ENCODE data around the gene PHC3.

Gene PHC3

GRCh38 chr3:170083343-170083742 lies 98.2 kb downstream of the PHC3 start:
- Histone ChIP-seq H4K20me1 (ENCODE audit: insufficient read depth) (no peaks in the 10 kb centered on the region), H3K36me3 (ENCODE audit: insufficient read depth) (no peaks in the 10 kb centered on the region; the same call in 1 of the 2 replicates), H3K4me2 (no peak overlapping the region), H3K4me3 (IDR thresholded peaks at IDR 0.05; ENCODE audit: insufficient read depth, low read depth, low read length) (no peak overlapping the region), H3K27me3 (ENCODE audit: insufficient read depth, low read depth) (no peaks in the 10 kb centered on the region), H3K79me2 (ENCODE audit: insufficient read depth, low read depth) (no peaks in the 10 kb centered on the region), H3K27ac (no peak overlapping the region), H2AFZ (ENCODE audit: low read depth) (no peak overlapping the region), H3K4me1 (ENCODE audit: low read depth, poor library complexity, severe bottlenecking) (no peaks in the 10 kb centered on the region), H3K9ac (no peak overlapping the region)
- TF ChIP-seq, protein P1, sequence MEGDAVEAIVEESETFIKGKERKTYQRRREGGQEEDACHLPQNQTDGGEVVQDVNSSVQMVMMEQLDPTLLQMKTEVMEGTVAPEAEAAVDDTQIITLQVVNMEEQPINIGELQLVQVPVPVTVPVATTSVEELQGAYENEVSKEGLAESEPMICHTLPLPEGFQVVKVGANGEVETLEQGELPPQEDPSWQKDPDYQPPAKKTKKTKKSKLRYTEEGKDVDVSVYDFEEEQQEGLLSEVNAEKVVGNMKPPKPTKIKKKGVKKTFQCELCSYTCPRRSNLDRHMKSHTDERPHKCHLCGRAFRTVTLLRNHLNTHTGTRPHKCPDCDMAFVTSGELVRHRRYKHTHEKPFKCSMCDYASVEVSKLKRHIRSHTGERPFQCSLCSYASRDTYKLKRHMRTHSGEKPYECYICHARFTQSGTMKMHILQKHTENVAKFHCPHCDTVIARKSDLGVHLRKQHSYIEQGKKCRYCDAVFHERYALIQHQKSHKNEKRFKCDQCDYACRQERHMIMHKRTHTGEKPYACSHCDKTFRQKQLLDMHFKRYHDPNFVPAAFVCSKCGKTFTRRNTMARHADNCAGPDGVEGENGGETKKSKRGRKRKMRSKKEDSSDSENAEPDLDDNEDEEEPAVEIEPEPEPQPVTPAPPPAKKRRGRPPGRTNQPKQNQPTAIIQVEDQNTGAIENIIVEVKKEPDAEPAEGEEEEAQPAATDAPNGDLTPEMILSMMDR (conservative IDR thresholded peaks at IDR 0.05; ENCODE audit: low read depth, low read length), result no peak

GRCh38 chr3:170081079-170081741 lies 100.3 kb downstream of the PHC3 start:
- Histone ChIP-seq H3K27me3 (ENCODE audit: insufficient read depth, low read depth) (no peaks in the 10 kb centered on the region), H3K27ac (no peak overlapping the region), H3K4me1 (ENCODE audit: low read depth, poor library complexity, severe bottlenecking) (no peaks in the 10 kb centered on the region), H3K4me2 (no peak overlapping the region), H3K79me2 (ENCODE audit: insufficient read depth, low read depth) (no peaks in the 10 kb centered on the region), H4K20me1 (ENCODE audit: insufficient read depth) (no peaks in the 10 kb centered on the region), H2AFZ (ENCODE audit: low read depth) (no peak overlapping the region), H3K9ac (no peak overlapping the region), H3K36me3 (ENCODE audit: insufficient read depth) (no peaks in the 10 kb centered on the region; the same call in 1 of the 2 replicates), H3K4me3 (IDR thresholded peaks at IDR 0.05; ENCODE audit: insufficient read depth, low read depth, low read length) (no peak overlapping the region)
- TF ChIP-seq, protein P1 (conservative IDR thresholded peaks at IDR 0.05; ENCODE audit: low read depth, low read length), result no peak

- Histone ChIP-seq H3K9ac (no peak overlapping the region), H3K27ac (no peak overlapping the region), H2AFZ (ENCODE audit: low read depth) (no peak overlapping the region), H3K27me3 (ENCODE audit: insufficient read depth, low read depth) (no peaks in the 10 kb centered on the region), H3K4me1 (ENCODE audit: low read depth, poor library complexity, severe bottlenecking) (no peaks in the 10 kb centered on the region), H3K4me2 (no peak overlapping the region), H3K79me2 (ENCODE audit: insufficient read depth, low read depth) (no peaks in the 10 kb centered on the region), H3K4me3 (IDR thresholded peaks at IDR 0.05; ENCODE audit: insufficient read depth, low read depth, low read length) (no peak overlapping the region), H3K36me3 (ENCODE audit: insufficient read depth) (no peaks in the 10 kb centered on the region; the same call in 1 of the 2 replicates), H4K20me1 (ENCODE audit: insufficient read depth) (no peaks in the 10 kb centered on the region)
- TF ChIP-seq, protein P1 (conservative IDR thresholded peaks at IDR 0.05; ENCODE audit: low read depth, low read length), result no peak
Measured at GRCh38 chr3:170080605-170081004, 100.9 kb downstream of the PHC3 start.

GRCh38 chr3:170079536-170080165 lies 101.9 kb downstream of the PHC3 start:
- H3K4me2 ChIP-seq, result no peak overlapping the region
- no peak overlapping the region for H3K27ac ChIP-seq
- TF ChIP-seq, protein P1 (conservative IDR thresholded peaks at IDR 0.05; ENCODE audit: low read depth, low read length), result no peak
- no peak overlapping the region for H3K4me3 ChIP-seq (IDR thresholded peaks at IDR 0.05; ENCODE audit: insufficient read depth, low read depth, low read length)
- no peak overlapping the region for H2AFZ ChIP-seq (ENCODE audit: low read depth)
- H3K4me1 ChIP-seq (ENCODE audit: low read depth, poor library complexity, severe bottlenecking), result no peaks in the 10 kb centered on the region
- H3K36me3 ChIP-seq (ENCODE audit: insufficient read depth), result no peaks in the 10 kb centered on the region
- no peaks in the 10 kb centered on the region for H3K79me2 ChIP-seq (ENCODE audit: insufficient read depth, low read depth)
- H3K9ac ChIP-seq, result no peak overlapping the region
- H3K27me3 ChIP-seq (ENCODE audit: insufficient read depth, low read depth), result no peaks in the 10 kb centered on the region
- no peaks in the 10 kb centered on the region for H4K20me1 ChIP-seq (ENCODE audit: insufficient read depth)

All from KMS-11 (cell line).